ENCODE measurements around the gene MLLT3.

Gene MLLT3

DNA sequence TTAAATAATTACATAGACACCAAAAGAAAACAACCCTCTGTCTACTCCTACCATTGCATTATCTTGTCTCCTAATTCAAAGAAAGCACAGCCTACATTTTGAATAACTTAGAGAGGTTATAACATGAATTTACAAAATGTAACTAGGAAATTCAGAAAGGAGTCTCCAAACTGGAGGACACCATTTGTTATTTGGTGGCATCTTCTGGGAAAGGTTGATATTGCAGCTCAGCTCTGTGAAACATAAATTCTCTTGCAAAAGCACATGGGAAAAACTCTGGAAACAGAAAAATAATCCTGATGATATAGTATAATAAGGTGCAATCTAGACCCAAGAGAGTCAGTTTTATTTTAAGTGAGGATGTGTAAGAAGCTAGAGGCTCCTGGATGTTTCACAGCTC, 215.3 kb downstream of the MLLT3 start:
- DNase-seq: no peak

DNA sequence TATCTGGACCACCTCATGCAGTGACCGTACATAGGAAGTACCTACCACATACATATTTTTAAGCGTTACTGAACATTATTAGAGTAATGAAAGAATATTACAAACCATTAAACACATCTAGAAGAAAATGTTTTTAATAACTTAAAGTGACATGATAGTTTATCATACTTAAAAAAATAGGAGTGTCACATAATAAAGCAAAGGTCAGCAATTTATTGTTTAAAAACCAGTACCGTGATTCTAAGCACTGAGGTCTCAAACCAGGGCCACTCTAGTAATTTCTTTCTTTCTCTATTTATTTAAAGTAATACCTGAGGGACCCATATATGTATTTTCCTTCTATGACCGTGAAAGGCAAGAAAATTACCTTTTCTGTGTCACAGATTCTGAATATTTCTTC, 216.0 kb downstream of the MLLT3 start:
- DNase-seq: no peak

DNA sequence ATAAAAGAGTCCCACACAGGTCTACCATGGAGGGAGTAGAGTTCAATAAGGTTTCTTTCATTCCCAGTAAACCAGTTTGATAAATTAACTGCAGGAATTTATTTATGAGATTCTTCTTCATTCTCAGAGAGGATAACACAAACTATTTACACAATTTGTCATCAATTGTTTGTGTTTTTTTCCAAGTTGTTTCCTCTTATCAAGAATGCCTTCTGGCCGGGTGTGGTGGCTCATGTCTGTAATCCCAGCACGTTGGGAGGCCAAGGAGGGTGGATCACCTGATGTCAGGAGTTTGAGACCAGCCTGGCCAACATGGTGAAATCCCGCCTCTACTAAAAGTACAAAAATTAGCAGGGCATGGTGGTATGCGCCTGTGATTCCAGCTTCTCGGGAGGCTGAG, 216.7 kb downstream of the MLLT3 start:
- DNase-seq: no peak

DNA sequence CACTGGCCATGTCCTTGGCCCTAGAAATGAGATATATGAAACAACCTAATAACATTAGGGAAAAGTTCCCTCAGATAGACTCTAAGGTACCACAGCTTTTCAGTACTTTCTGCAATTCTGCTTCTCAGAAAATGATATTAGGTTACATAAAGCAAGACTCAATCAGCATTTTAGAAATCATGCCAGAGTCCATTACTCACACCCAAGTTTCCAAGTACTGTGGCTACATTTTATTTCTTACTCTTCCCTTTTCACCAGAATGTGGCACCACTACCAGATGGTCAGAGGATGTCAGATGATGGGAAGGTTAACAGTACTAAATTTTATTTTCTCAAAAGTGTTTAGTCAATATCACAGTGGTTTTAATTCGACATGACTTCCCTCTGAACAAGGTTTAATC, 217.2 kb downstream of the MLLT3 start:
- no peak for DNase-seq

DNA sequence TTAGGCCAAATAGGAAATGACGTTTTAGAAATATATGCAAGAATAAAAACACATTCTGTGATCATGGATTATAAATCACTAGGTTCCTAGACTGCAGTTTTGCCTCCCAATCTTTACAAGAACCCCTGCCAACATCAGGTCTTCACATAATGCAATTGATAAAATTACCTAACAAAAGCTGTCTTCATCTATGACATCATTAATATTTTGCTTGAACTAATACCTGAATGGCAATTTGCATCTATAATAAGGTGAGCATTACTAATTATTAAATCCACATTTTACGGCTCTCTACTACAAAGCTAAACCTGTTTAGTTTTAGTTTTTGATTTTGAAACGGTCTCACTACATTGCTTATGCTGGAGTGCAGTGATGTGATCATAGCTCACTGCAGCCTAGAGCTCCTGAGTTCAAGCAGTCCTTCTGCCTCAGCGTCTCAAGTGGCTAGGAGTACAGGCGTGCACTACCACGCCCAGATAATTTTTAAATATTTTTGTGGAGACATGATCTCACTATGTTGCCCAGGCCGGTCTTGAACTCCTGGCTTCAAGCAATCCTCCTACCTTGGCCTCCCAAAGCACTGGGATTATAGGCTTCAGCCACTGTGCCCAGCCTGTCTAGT, 218.0 kb downstream of the MLLT3 start:
- no peak for DNase-seq

- no peak for DNase-seq
Observed at GRCh38 chr9:20403346-20403745, 219.0 kb downstream of the MLLT3 start.

DNA sequence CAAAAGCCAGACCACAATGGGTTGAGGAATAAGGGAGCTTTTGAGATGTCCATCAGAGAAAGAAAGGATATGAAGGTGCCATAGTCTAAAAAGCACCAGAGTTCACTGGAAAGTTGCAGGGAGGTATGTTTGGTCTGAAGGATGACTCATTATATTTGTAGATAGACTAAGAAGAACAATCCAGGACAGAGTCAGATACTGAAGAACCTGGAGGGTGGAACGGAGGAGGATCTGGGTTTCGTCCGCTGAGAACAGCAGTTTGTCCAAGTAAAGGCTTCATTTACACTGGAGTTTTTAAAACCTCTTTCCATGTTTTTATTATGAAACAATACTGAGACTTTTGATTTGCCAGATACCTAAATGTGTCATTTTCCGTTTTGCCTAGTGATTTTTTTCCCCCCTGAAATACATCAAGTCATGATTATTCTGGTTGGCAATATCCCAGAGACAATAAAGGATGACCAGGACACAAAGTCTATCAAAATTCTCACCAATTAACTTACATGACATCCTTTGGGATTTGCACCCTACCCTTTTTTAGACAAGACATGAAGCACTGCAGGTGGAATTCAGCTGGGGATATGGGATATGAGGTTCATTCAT, 219.9 kb downstream of the MLLT3 start:
- no peak for DNase-seq

GRCh38 chr9:20398536-20399338, 223.6 kb downstream of the MLLT3 start:
- no peak for DNase-seq

GRCh38 chr9:20397348-20397747, 225.0 kb downstream of the MLLT3 start:
- DNase-seq: no peak

DNA sequence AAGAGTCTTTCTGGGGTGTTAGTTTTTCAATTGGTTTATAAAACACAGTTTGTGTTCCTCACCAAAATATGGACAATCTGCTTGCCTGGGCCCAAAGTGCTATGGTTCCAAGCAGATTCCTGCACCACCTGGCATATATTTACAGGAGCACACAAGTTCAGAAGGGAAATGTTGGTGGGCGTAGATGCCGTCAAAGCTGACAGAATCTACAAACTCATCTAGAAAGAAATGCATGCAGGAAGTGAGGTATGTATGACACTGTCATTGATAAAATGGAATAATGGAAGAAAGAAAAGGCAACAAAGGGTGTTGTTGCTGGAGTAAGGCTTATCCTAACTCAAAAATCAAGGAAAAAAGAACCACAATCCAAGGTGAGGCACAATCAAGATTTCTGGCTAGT, 225.8 kb downstream of the MLLT3 start:
- DNase-seq: no peak

GRCh38 chr9:20395651-20396050, 226.6 kb downstream of the MLLT3 start:
- no peak for DNase-seq

- no peak for DNase-seq
Observed at GRCh38 chr9:20394969-20395368, 227.3 kb downstream of the MLLT3 start.

DNA sequence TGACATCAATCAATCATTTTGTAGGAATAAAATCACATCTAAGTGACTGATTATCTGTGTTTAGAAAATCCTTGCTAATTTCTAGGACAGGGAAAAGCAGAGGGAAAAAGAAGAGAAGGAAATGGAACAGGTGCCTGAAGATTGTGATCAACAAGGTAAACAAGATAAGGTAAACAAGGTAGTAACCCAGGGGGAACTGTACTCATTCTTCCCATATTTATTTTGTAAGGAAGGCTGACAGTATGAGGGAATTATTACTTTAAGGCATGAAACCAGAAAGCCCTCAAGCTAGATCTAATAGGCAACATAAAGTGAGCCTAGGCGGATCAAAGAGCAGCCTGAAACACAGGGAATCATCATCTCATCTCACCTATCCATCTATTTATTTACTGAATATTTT, 231.1 kb downstream of the MLLT3 start:
- no peak for DNase-seq

GRCh38 chr9:20390400-20390799, 231.9 kb downstream of the MLLT3 start:
- no peak for DNase-seq

- DNase-seq: no peak
Observed at GRCh38 chr9:20387062-20387461, 235.2 kb downstream of the MLLT3 start.

- no peak for DNase-seq
Observed at GRCh38 chr9:20384642-20385041, 237.7 kb downstream of the MLLT3 start.

DNA sequence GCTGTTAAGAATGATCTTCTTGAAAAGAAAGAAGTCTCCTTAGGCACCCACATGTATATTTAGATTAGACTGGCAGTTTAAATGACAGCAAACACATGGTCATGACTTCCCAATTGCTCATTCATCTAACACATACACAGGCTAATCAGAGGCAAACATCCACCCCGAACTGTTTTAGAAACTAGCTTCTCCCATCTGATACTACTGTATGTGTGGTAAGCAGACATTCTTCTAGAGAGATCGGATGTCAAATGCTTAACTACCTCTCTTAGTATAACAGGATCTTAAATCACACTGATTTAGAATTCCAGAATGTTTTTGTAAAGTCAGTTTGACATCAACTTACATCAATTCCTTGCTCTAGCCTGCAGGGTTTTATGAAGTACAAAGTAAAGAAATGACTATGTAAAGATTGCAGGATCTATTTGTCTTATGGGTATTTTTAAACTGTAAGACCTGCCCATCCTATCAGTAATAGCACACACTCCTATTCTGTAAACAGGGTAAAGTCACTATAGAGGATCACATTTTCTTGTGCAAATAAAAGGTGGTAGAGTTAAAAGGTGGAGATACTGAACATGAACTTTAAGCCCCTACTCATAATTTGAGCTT, 239.7 kb downstream of the MLLT3 start:
- DNase-seq: no peak

- DNase-seq: no peak
Observed at GRCh38 chr9:20380546-20380945, 241.8 kb downstream of the MLLT3 start.

GRCh38 chr9:20379804-20380225, 242.5 kb downstream of the MLLT3 start:
- no peak for DNase-seq

GRCh38 chr9:20378851-20379250, 243.4 kb downstream of the MLLT3 start:
- no peak for DNase-seq

GRCh38 chr9:20377790-20378189, 244.5 kb downstream of the MLLT3 start:
- no peak for DNase-seq

GRCh38 chr9:20376731-20377375, 245.4 kb downstream of the MLLT3 start:
- no peak for DNase-seq

DNA sequence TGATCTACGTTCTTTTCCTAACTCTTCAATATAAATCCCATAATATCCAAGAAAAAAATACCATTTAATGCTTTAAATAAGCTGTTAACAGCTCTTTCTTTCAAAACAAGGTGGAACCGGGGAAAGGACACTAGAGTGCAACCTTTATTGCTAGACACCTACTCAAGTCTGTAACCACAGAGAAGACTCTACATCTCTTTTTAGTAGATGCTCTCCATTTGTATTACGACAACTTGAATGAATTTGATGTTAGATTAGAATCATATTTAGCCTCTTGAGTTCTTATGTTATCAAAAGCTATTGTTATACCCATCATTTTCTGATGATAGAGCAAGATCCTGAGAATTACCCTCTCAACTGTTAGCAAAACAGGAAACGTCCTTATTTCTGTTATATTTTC, 246.3 kb downstream of the MLLT3 start:
- DNase-seq: no peak
